ENCODE data around the gene VPS37B.

The VPS37B gene

GRCh38 chr12:122850695-122851350 is 45.1 kb downstream of the VPS37B start:
- no peak for DNase-seq

GRCh38 chr12:122850048-122850445 is 45.9 kb downstream of the VPS37B start:
- no peak for DNase-seq

GRCh38 chr12:122849352-122850047 is 46.4 kb downstream of the VPS37B start:
- no peak for DNase-seq

GRCh38 chr12:122848471-122849351 is 47.2 kb downstream of the VPS37B start:
- DNase-seq, result no peak

GRCh38 chr12:122847921-122848421 is 48.0 kb downstream of the VPS37B start:
- no peak for DNase-seq

- DNase-seq, result no peak
Measured at GRCh38 chr12:122847516-122847836, 48.4 kb downstream of the VPS37B start.

- no peak for DNase-seq
Measured at GRCh38 chr12:122846622-122847515, 49.1 kb downstream of the VPS37B start.

GRCh38 chr12:122845865-122846621 is 49.9 kb downstream of the VPS37B start:
- no peak for DNase-seq

GRCh38 chr12:122845041-122845864 is 50.7 kb downstream of the VPS37B start:
- DNase-seq, result no peak

- DNase-seq, result no peak
Measured at GRCh38 chr12:122844366-122844971, 51.5 kb downstream of the VPS37B start.

- DNase-seq, result no peak
Measured at GRCh38 chr12:122843455-122843854, 52.5 kb downstream of the VPS37B start.

- DNase-seq, result no peak
Measured at GRCh38 chr12:122842505-122843405, 53.2 kb downstream of the VPS37B start.

GRCh38 chr12:122841544-122842321 is 54.2 kb downstream of the VPS37B start:
- no peak for DNase-seq

GRCh38 chr12:122840580-122841513 is 55.1 kb downstream of the VPS37B start:
- no peak for DNase-seq

GRCh38 chr12:122839907-122840554 is 55.9 kb downstream of the VPS37B start:
- no peak for DNase-seq

GRCh38 chr12:122838841-122839240 is 57.1 kb downstream of the VPS37B start:
- DNase-seq, result no peak

Data from RPMI8226 (cell line).